K562 (cell line): ENCODE measurements around the gene C19orf85. TPM values are rescaled to one million over a fixed set of nuclear protein-coding genes. Genes with fewer than 3 reads are reported as not detected.

Experiments used
- ATAC-seq: fragments of 200-7000 bp; cut with Tn5 transposase; 3 replicates; pipeline ENCODE4 v1.9.1; 2020; ENCODE audit warnings: moderate library complexity
- BruUV-seq: library from RNA; stranded (reverse); fragments of 400-500 nt; replicated peaks from 2 replicates; lab custom pipeline; 2021; lab: Mats Ljungman, UMichigan
- CTCF ChIA-PET: fragments of 300-600 bp; formaldehyde crosslinking; extraction: SDS; loops from one replicate; lab custom pipeline; 2021; ENCODE audit warnings: low intra/inter-chr PET ratio; lab: Yijun Ruan, JAX
- POLR2A ChIA-PET: fragments of 300-600, 350-650 bp; sonication (Branson Sonifier 250); formaldehyde crosslinking; extraction: SDS; loops from one replicate; lab custom pipeline; 2021; ENCODE audit warnings: antibody characterized with exemption, inconsistent platforms; lab: Yijun Ruan, JAX
- DNase-seq, 4 experiments: peaks; one replicate each; pipeline versions ENCODE4 v3.0.0 to v3.0.0-alpha.2; 2011 to 2018; ENCODE audit warnings: low spot score in 3 of 4, mixed read lengths in 3 of 4; ENCODE audit errors: extremely low read depth in 1 of 4
- FAIRE-seq: peaks from 2 replicates; lab custom pipeline; 2011; peaks lifted over from hg19 to GRCh38; lab: Jason Lieb, UNC
- H2AFZ ChIP-seq: 2 replicates; pipeline ENCODE4 v1.6.0; 2011; ENCODE audit warnings: low read depth, low read length, control low read depth, inconsistent platforms
- H3K27ac ChIP-seq: fragments of 200-600 bp; 3 replicates; pipeline ENCODE4 v1.8.0; 2011; ENCODE audit warnings: low read depth, mild to moderate bottlenecking, control low read depth, inconsistent platforms, low read length, moderate library complexity, mixed read lengths; ENCODE audit errors: extremely low read depth
- H3K27me3 ChIP-seq, 2 experiments: fragments of 300-600 bp in 1 of 2; 2 replicates in 1 of 2; 3 replicates in 1 of 2; pipeline versions ENCODE4 v1.6.0 to v1.8.0; 2011; ENCODE audit warnings: inconsistent platforms in 2 of 2, low read length in 2 of 2, mild to moderate bottlenecking in 1 of 2, mixed read lengths in 1 of 2, moderate library complexity in 1 of 2; ENCODE audit not compliant: control insufficient read depth in 2 of 2, insufficient read depth in 2 of 2
- H3K36me3 ChIP-seq: fragments of 300-600 bp; 3 replicates; pipeline ENCODE4 v1.8.0; 2011; ENCODE audit warnings: mild to moderate bottlenecking, low read length, inconsistent platforms; ENCODE audit not compliant: control insufficient read depth, insufficient read depth
- H3K4me1 ChIP-seq, 2 experiments: fragments of 200-600 bp in 1 of 2; replicated peaks in 1 of 2; 2 replicates in 1 of 2; 3 replicates in 1 of 2; pipeline versions ENCODE4 v1.5.1 to v1.8.0; 2011; ENCODE audit warnings: inconsistent platforms in 2 of 2, low read length in 2 of 2, mild to moderate bottlenecking in 1 of 2, mixed read lengths in 1 of 2, moderate library complexity in 1 of 2; ENCODE audit not compliant: control insufficient read depth in 2 of 2, insufficient read depth in 2 of 2
- H3K4me2 ChIP-seq: 2 replicates; pipeline ENCODE4 v1.6.1; 2011; ENCODE audit warnings: low read length, control low read depth, inconsistent platforms, mixed read lengths; ENCODE audit not compliant: insufficient read depth
- H3K4me3 ChIP-seq: fragments of 200-600 bp; sonication (generic), shearing (Covaris generic); 2 replicates; pipeline ENCODE4 v1.5.1; 2016; ENCODE audit warnings: control low read depth, inconsistent platforms
- H3K79me2 ChIP-seq: fragments of 200-600 bp; 3 replicates; pipeline ENCODE4 v1.8.0; 2011; ENCODE audit warnings: low read length, inconsistent platforms; ENCODE audit not compliant: control insufficient read depth, insufficient read depth
- H3K9ac ChIP-seq, 2 experiments: 2 replicates each; pipeline versions ENCODE4 v1.6.0 to v1.6.1; 2011; ENCODE audit warnings: low read depth in 2 of 2, low read length in 2 of 2, control low read depth in 1 of 2, inconsistent platforms in 1 of 2, mild to moderate bottlenecking in 1 of 2, mixed read lengths in 1 of 2; ENCODE audit not compliant: insufficient read depth in 1 of 2
- H3K9me1 ChIP-seq: one replicate; pipeline ENCODE4 v1.6.0; 2011; ENCODE audit warnings: inconsistent platforms, mild to moderate bottlenecking, low read length, moderate library complexity; ENCODE audit not compliant: control insufficient read depth, insufficient read depth
- H3K9me3 ChIP-seq: replicated peaks from 2 replicates; pipeline ENCODE4 v1.5.1; 2011; ENCODE audit warnings: low read depth, low read length, inconsistent platforms; ENCODE audit not compliant: control insufficient read depth, insufficient read depth
- H4K20me1 ChIP-seq: replicated peaks from 2 replicates; pipeline ENCODE4 v1.6.1; 2011; ENCODE audit warnings: low read length, inconsistent platforms, mixed read lengths; ENCODE audit not compliant: control insufficient read depth, insufficient read depth
- ATF2 ChIP-seq: sonication (generic); formaldehyde crosslinking; IDR thresholded peaks from 2 replicates; pipeline ENCODE4 v1.8.1; 2022; ENCODE audit warnings: missing genetic modification reagents
- CSDE1 ChIP-seq, 2 experiments: fragments of 450-650 bp; IDR thresholded peaks; 2 replicates each; pipeline ENCODE4 v1.6.1; 2016; ENCODE audit warnings: mild to moderate bottlenecking in 1 of 2
- GATAD2A ChIP-seq: fragments of 450-650 bp; IDR thresholded peaks from 2 replicates; pipeline ENCODE4 v1.6.1; 2017
- GTF2A2 ChIP-seq: IDR thresholded peaks from 2 replicates; pipeline ENCODE4 v1.6.1; 2016; ENCODE audit warnings: mild to moderate bottlenecking, missing genetic modification characterization, missing compliant biosample characterization
- HINFP ChIP-seq: fragments of 450-650 bp; conservative IDR thresholded peaks from 2 replicates; pipeline ENCODE4 v1.6.1; 2016; ENCODE audit warnings: missing genetic modification characterization, low read depth, mild to moderate bottlenecking, control low read depth, missing compliant biosample characterization
- HLTF ChIP-seq: fragments of 450-650 bp; IDR thresholded peaks from 2 replicates; pipeline ENCODE4 v1.6.1; 2016
- SMARCE1 ChIP-seq: fragments of 450-650 bp; IDR thresholded peaks from 2 replicates; pipeline ENCODE4 v1.7.1; 2016; ENCODE audit warnings: mild to moderate bottlenecking
- SRF ChIP-seq, 2 experiments: fragments of 250-450, 450-650 bp in 1 of 2; sonication (Bioruptor Pico) in 1 of 2; sonication (generic) in 1 of 2; formaldehyde crosslinking; IDR thresholded peaks; 2 replicates each; pipeline versions ENCODE4 v1.5.0 to v1.5.1; 2020 to 2022; ENCODE audit warnings: mild to moderate bottlenecking in 1 of 2, missing genetic modification reagents in 1 of 2
- THAP7 ChIP-seq: fragments of 250-450 bp; sonication (Bioruptor Pico); IDR thresholded peaks from 2 replicates; pipeline ENCODE4 v1.5.0; 2021
- ZBTB49 ChIP-seq: sonication (generic); formaldehyde crosslinking; IDR thresholded peaks from 2 replicates; pipeline ENCODE4 v1.8.0; 2022; ENCODE audit warnings: missing genetic modification reagents, mild to moderate bottlenecking, borderline replicate concordance
- ZEB2 ChIP-seq: fragments of 450-650 bp; IDR thresholded peaks from 2 replicates; pipeline ENCODE4 v1.6.1; 2016
- ZNF24 ChIP-seq: fragments of 450-650 bp; IDR thresholded peaks from 2 replicates; pipeline ENCODE4 v1.6.1; 2016
- ZNF551 ChIP-seq: fragments of 250-450 bp; sonication (Bioruptor Pico); IDR thresholded peaks from 2 replicates; pipeline ENCODE4 v1.5.0; 2021; ENCODE audit warnings: mild to moderate bottlenecking, moderate library complexity
- ZNF780A ChIP-seq: fragments of 250-450 bp; sonication (Bioruptor Pico); IDR thresholded peaks from 2 replicates; pipeline ENCODE4 v1.5.0; 2021; ENCODE audit warnings: mild to moderate bottlenecking
- ZNF79 ChIP-seq: fragments of 250-450 bp; sonication (Bioruptor Pico); IDR thresholded peaks from 2 replicates; pipeline ENCODE4 v1.4.0; 2020; ENCODE audit warnings: low read depth, mild to moderate bottlenecking, moderate library complexity
- WGBS: fragments of 100-300 bp; shearing (Covaris generic); methylation state at CpG from one replicate; pipeline ENCODE4 v1.1.6; 2016; ENCODE audit warnings: low coverage, mixed read lengths; ENCODE audit not compliant: insufficient coverage; ENCODE audit errors: missing lambda C conversion rate; 5-methylcytosine and 5-hydroxymethylcytosine counted together
- in situ Hi-C: fragments of 300-500 bp; cut with MboI; formaldehyde crosslinking; loops from 4 replicates; pipeline ENCODE4 v1.15.0; 2018; ENCODE audit warnings: inconsistent platforms, mixed read lengths
- intact Hi-C: fragments of 100-400 bp; cut with micrococcal nuclease; formaldehyde crosslinking; loops from 2 replicates; pipeline ENCODE4 v1.14.2; 2022
- polyA plus RNA-seq, 8 experiments: library from polyadenylated mRNA; depleted of rRNA in 4 of 8; stranded (reverse) in 5 of 8; unstranded in 3 of 8; fragments of >200 nt; fragmentation: Nextera tagmentation in 2 of 8; fragmentation: Illumina TruSeq in 1 of 8; extraction: Ambion mirVana in 2 of 8; extraction: Trizol in 1 of 8; gene quantifications; 2 replicates each; pipeline versions ENCODE4 v1.2.1 to v1.2.3, GENCODE V29; 2011 to 2014; ENCODE audit warnings: inconsistent platforms in 1 of 8, missing spikeins in 1 of 8
- total RNA-seq, 7 experiments: library from RNA; depleted of rRNA in 6 of 7; stranded (reverse); fragments of >200 nt in 6 of 7; fragmentation: Illumina TruSeq in 2 of 7; extraction: Trizol in 2 of 7; gene quantifications; 2 replicates each; pipeline versions ENCODE4 v1.2.1 to v1.2.3, GENCODE V29; 2011 to 2021; ENCODE audit warnings: low replicate concordance in 1 of 7
- TF ChIP-seq, protein P1 (sequence below): IDR thresholded peaks from 2 replicates; pipeline ENCODE4 v1.6.1; 2011; ENCODE audit not compliant: insufficient read length; ENCODE audit errors: extremely low read depth

Gene C19orf85
- total and polyA plus RNA-seq, 9 of the 15 experiments (the other 6 are each of a cell fraction or from before 2014, with no cell fraction given) = not detected

GRCh38 chr19:55467236-55468053 is 2.9 kb upstream of the C19orf85 start:
- peak overlapping the region; percentile 82 for H3K4me2 ChIP-seq
- BruUV-seq = no TSS peak
- H2AFZ ChIP-seq = peak overlapping the region; percentile 93
- ChIA-PET CTCF (no interaction called here), POLR2A (interaction anchor here (0.5 to 2.3 kb wide), 12 partner anchors 9 to 429 kb away, joined by 3 to 26 read pairs (median 4); partner anchors contain the start of genes GP6, NAT14, UBE2S and ZNF628)
- in situ Hi-C loops = no loop called here
- H3K79me2 ChIP-seq = no peaks in the 10 kb centered on the region
- no peaks in the 10 kb centered on the region for H3K9me3 ChIP-seq
- ATAC-seq (peak; percentile 97), FAIRE-seq (peak; percentile 94), DNase-seq (peak; percentile 77 to 86 (median 83))
- H3K4me3 ChIP-seq = no peak overlapping the region
- intact Hi-C loops = loop anchor here (2.0 kb wide), 1 partner anchor 37 kb away; no protein-coding TSS in a partner anchor
- H3K36me3 ChIP-seq = no peaks in the 10 kb centered on the region
- 2% methylated on average over 25 of the region's 29 CpGs for WGBS
- H3K27me3 ChIP-seq = no peaks in the 10 kb centered on the region
- H4K20me1 ChIP-seq = no peaks in the 10 kb centered on the region
- peak overlapping the region; percentile 91 for H3K27ac ChIP-seq
- no peaks in the 10 kb centered on the region for H3K9me1 ChIP-seq
- H3K9ac ChIP-seq = peak overlapping the region; percentile 64 to 78
- H3K4me1 ChIP-seq = peaks cover 23 to 58% of the 10 kb centered on the region in 2 experiments; a peak in 4 of 5 replicates
- TF ChIP-seq, protein P1, sequence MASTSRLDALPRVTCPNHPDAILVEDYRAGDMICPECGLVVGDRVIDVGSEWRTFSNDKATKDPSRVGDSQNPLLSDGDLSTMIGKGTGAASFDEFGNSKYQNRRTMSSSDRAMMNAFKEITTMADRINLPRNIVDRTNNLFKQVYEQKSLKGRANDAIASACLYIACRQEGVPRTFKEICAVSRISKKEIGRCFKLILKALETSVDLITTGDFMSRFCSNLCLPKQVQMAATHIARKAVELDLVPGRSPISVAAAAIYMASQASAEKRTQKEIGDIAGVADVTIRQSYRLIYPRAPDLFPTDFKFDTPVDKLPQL = no peak
- no peak for TF ChIP-seq SRF (CRISPR knock-in tag; IDR thresholded peaks at IDR 0.05)
- TF ChIP-seq ZNF780A = no peak
- peak; percentile 92 for TF ChIP-seq HLTF
- no peak for TF ChIP-seq ATF2 (CRISPR knock-in tag)
- TF ChIP-seq ZNF551 = no peak
- TF ChIP-seq CSDE1 (IDR thresholded peaks at IDR 0.05) = 0 out of 4 replicates have a peak, but pooled peaks of 1 of the 2 experiments have one; percentile 28
- TF ChIP-seq SMARCE1 = peak; percentile 95
- TF ChIP-seq THAP7 (CRISPR knock-in tag) = no peak
- no peak for TF ChIP-seq GTF2A2 (tag)
- peak; percentile 71 for TF ChIP-seq ZNF24
- TF ChIP-seq HINFP (tag) = no peak
- TF ChIP-seq GATAD2A = peak; percentile 88
- peak; percentile 92 for TF ChIP-seq ZEB2
- peak; percentile 87; the same call in 1 of the 2 replicates for TF ChIP-seq ZBTB49 (CRISPR knock-in tag)
- TF ChIP-seq ZNF79 (CRISPR knock-in tag) = no peak
